T-helper 22 cell (primary cell): ENCODE data around the gene IGF1R.

Experiments used
- DNase-seq: peaks from one replicate; pipeline ENCODE4 v3.0.0-alpha.2; 2020; ENCODE audit warnings: low read depth

The IGF1R gene

GRCh38 chr15:98830034-98830634 lies 181.8 kb downstream of the IGF1R start:
- no peak for DNase-seq

GRCh38 chr15:98834976-98835375 lies 186.6 kb downstream of the IGF1R start:
- DNase-seq: no peak

- no peak for DNase-seq
These were observed 187.5 kb downstream of the IGF1R start for GRCh38 chr15:98835876-98836275.

GRCh38 chr15:98838387-98839259 lies 190.3 kb downstream of the IGF1R start:
- DNase-seq: no peak

GRCh38 chr15:98840053-98840452 lies 191.7 kb downstream of the IGF1R start:
- DNase-seq: no peak

GRCh38 chr15:98841419-98841970 lies 193.2 kb downstream of the IGF1R start:
- no peak for DNase-seq

- DNase-seq: no peak
These were observed 194.0 kb downstream of the IGF1R start for GRCh38 chr15:98842192-98842972.

- DNase-seq: no peak
These were observed 194.6 kb downstream of the IGF1R start for GRCh38 chr15:98842973-98843285.

- no peak for DNase-seq
These were observed 195.5 kb downstream of the IGF1R start for GRCh38 chr15:98843844-98844243.

- DNase-seq: no peak
These were observed 195.9 kb downstream of the IGF1R start for GRCh38 chr15:98844261-98844660.

- DNase-seq: no peak
These were observed 197.0 kb downstream of the IGF1R start for GRCh38 chr15:98845138-98845884.

- peak; percentile 22 for DNase-seq
These were observed 202.7 kb downstream of the IGF1R start for GRCh38 chr15:98850961-98851572.

GRCh38 chr15:98853161-98853560 lies 204.8 kb downstream of the IGF1R start:
- peak; percentile 36 for DNase-seq

- DNase-seq: no peak
These were observed 205.5 kb downstream of the IGF1R start for GRCh38 chr15:98853617-98854420.

GRCh38 chr15:98854496-98854895 lies 206.2 kb downstream of the IGF1R start:
- DNase-seq: no peak

GRCh38 chr15:98855067-98855814 lies 206.9 kb downstream of the IGF1R start:
- no peak for DNase-seq

- DNase-seq: no peak
These were observed 207.6 kb downstream of the IGF1R start for GRCh38 chr15:98855815-98856531.

- DNase-seq: no peak
These were observed 208.2 kb downstream of the IGF1R start for GRCh38 chr15:98856532-98856907.

GRCh38 chr15:98858610-98859023 lies 210.3 kb downstream of the IGF1R start:
- no peak for DNase-seq
